SK-MEL-5 (cell line): ENCODE results near the gene WEE2. TPM values are rescaled to one million over a fixed set of nuclear protein-coding genes. Genes with fewer than 3 reads are reported as not detected.
"Not testable (repeated sequence)": the region's sequence is repeated elsewhere in the genome, so short reads cannot be mapped to it uniquely, and the experiment has no call there.

Source experiments
- DNase-seq: peaks from one replicate; pipeline ENCODE4 v3.0.0-alpha.2; 2016; ENCODE audit warnings: low read depth, low spot score
- in situ Hi-C: cut with HindIII; loops from 2 replicates; pipeline ENCODE4 v1.10.0; 2016; ENCODE audit warnings: low sequenced_read_pairs, high pct_unique_total_duplicates, low pct_unique_long_range_greater_than_20kb
- total RNA-seq: library from RNA; depleted of rRNA; stranded (reverse); fragments of >200 nt; shearing (Covaris generic); gene quantifications from 2 replicates; pipeline ENCODE4 v1.2.3, GENCODE V29; 2014

WEE2 gene
- total RNA-seq, 1 experiment from 2014 or later: not detected

GRCh38 chr7:141686670-141687069 is 21.5 kb upstream of the WEE2 start:
- no peak for DNase-seq
- in situ Hi-C loops: no loop called here

DNA sequence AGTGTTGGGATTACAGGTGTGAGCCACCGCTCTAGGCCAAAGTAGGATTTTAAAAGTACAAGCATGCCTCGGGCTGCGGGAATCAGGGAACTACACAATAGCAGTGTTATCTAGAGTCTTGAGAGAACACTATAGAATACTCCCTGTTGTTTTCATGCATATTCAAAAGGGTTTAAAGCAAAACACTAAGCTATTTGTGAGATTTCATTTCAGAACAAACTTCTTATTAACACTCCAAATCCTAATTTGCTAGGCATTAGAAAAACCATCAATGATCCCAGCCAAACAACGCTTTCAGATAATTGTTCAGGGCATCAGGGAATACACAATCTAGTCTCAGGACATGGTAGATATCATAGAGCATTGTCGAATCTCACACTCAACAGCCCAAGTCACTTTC is 20.1 kb upstream of the WEE2 start:
- DNase-seq: no peak
- in situ Hi-C loops: no loop called here

DNA sequence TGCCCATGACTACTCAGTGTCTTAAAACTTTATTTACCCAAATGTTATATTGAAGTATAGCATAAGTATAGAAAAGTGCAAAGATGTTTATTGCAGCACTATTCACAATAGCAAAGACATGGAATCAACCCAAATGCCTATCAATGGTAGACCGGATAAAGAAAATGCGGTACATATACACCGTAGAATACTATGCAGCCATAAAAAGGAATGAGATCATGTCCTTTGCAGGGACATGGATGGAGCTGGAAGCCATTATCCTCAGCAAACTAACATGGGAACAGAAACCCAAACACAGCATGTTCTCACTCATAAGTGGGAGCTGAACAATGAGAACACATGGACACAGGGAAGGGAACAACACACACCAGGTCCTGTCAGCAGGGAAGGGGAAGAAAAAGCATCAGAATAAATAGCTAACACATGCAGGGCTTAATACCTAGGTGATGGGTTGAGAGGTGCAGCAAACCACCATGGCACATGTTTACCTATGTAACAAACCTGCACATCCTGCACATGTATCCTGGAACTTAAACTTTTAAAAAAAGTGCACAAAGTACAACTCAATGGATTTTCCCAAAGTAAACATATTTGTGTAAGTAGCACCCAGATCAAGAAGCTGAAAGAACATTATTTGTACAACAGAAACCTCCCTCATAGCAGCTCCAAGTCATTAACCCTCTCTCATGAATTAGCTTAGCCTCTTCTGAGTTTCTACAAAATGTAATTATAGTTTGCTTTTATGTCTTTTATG is 18.9 kb upstream of the WEE2 start:
- in situ Hi-C loops, DNase-seq: not testable (repeated sequence)

DNA sequence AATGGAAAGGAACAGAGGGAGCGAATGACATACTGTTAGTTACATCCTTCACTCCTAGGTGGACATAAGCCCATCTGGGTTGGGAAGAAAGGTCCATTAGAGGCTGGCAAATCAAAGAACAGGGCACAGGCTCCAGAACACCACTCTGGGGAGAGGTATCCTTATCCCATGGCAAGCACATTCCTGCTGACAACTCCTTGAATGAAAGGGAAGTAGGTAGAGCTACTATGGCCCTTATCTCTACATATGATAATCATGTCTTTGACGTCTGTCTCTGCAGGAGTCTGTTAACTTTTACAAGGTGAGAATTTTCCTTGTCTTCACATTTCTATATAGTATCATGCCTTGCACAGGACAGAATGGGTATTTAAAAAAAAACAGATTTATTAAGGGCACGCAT is 16.6 kb upstream of the WEE2 start:
- in situ Hi-C loops: no loop called here
- DNase-seq: no peak

GRCh38 chr7:141691961-141692360 is 16.2 kb upstream of the WEE2 start:
- in situ Hi-C loops: no loop called here
- DNase-seq: no peak

DNA sequence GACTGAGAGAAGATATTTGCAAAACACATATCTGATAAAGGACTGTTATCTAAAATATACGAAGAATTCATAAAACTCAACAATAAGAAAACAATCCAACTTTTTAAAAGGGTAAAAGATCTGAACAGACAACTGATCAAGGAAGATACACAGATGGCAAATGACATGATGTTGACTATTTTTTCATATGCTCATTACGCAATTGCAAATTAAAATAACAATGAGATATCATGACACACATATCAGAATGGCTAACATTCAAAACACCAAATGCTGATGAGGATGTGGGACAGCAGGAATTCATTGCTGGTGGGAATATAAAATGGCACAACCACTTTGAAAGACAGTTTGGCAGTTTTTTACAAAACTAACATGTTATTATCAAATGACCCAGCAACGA is 15.1 kb upstream of the WEE2 start:
- no peak for DNase-seq

GRCh38 chr7:141695803-141696289 is 12.3 kb upstream of the WEE2 start:
- in situ Hi-C loops: no loop called here
- DNase-seq: no peak

More for the DNA sequence above, 15.1 kb upstream of the WEE2 start:
- in situ Hi-C loops: no loop called here

GRCh38 chr7:141696348-141696747 is 11.8 kb upstream of the WEE2 start:
- DNase-seq: no peak
- in situ Hi-C loops: no loop called here

GRCh38 chr7:141697211-141697871 is 10.8 kb upstream of the WEE2 start:
- in situ Hi-C loops: no loop called here
- no peak for DNase-seq

GRCh38 chr7:141698247-141699015 is 9.7 kb upstream of the WEE2 start:
- DNase-seq: no peak
- in situ Hi-C loops: no loop called here

DNA sequence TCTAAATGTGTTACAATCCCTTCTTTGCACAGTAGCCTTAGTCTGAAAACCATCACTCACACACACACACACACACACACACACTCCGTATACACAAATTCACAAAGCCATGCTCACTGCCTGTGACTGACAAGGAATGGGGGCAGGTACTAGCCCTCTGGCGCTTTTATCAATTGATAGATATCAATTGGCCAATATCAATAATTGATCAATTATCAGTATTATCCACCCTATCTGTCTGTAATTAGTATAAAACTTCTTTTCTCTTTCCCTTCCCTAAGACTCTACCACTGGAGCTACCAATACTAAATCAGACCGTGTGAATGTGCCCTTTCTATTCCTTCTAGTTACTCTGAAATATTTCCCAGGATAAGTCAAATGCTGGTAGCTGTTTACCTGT is 8.3 kb upstream of the WEE2 start:
- DNase-seq: no peak
- in situ Hi-C loops: no loop called here

DNA sequence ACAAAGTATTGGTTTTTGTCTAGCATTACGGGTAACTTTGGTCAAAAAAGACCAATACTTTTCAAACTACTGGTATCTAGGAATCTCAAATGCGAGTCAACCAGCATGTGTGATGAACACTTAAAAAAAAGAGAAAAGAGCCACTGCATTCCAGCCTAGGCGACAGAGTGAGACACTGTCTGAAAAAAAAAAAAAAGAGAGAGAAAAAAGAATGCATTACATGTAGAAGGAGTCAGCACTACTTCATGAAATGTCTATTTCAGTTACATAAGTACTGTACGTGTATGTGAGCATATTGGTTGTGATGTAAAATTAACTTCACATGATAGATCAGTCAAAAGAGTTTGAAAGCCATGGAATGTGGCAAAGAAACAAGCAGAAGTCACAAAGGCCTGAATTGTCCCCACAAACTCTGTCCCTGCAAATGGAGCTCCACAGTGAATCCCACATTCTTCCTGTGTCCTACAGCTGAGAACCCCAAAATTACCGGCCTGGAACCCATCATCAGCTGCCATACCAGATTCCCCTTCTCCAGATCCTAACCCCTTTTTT is 7.8 kb upstream of the WEE2 start:
- in situ Hi-C loops: no loop called here
- DNase-seq: no peak

- DNase-seq: no peak
- in situ Hi-C loops: no loop called here
These were observed 7.2 kb upstream of the WEE2 start for GRCh38 chr7:141700848-141701371.

DNA sequence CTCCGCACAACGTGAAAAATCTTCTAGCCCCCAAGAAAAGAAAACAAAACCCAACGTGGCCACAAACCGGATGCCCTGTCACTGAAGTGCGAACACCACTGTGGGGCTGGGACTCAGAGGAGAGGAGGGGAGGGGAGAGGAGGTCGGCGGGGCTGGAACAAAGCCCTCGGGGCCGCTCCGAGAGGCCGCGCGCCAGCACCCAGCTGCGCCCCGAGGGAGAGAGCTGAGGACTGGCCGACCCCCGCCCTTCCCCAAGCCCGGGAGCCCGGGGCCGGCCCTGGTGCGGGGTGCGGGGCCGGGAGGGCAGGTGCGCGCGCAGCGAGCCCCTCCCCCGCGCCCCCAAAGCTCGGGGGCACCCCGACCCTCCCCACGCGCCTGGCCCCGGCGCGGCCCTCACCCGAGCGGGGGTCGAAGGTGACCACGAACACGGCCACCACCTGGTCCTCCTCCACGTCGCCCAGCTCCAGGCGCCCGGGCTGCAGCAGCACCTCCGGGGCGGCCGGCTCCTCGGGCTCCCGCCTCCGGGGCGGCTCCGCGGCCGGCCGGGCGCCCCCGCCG is 6.6 kb upstream of the WEE2 start:
- in situ Hi-C loops: no loop called here
- peak; percentile 25 for DNase-seq

- peak; percentile 42 for DNase-seq
- in situ Hi-C loops: no loop called here
These were observed 6.0 kb upstream of the WEE2 start, which contains the start of gene DENND11 for GRCh38 chr7:141702047-141702567. Gene DENND11, minus strand, starts transcription at chr7:141702166. Its CDS starts 13 bp downstream, at chr7:141702153.

GRCh38 chr7:141702892-141703291 is 5.3 kb upstream of the WEE2 start:
- no peak for DNase-seq
- in situ Hi-C loops: no loop called here

DNA sequence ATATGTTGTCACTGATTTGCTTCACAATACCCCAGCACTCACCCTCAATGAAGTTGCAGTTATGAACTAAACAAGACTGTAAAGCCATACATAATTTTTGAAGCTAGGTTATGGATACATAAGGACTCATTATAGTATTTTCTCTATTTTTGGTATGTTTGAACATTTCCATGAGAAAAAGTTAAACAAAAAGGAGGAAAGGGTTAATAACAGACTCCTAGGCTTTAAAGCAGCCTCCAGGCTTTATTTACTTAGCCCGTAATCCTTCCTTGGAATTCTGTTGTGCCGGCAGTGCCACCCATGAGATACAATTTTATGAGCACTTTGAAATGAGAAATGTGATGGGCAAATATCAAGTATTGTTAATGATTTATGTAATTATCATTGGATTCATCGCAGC is 4.0 kb upstream of the WEE2 start:
- DNase-seq: no peak
- in situ Hi-C loops: no loop called here
